Loucy (cell line): ENCODE results near the gene PPARA.

Source experiments
- CTCF ChIP-seq: fragments of 200-600 bp; sonication (generic); conservative IDR thresholded peaks from 2 replicates; pipeline ENCODE4 v1.5.1; 2014; ENCODE audit warnings: mild to moderate bottlenecking, antibody characterized with exemption, low read length
- EZH2phosphoT487 ChIP-seq: fragments of 200-600 bp; IDR thresholded peaks from 2 replicates; pipeline ENCODE4 v1.6.1; 2018; ENCODE audit warnings: antibody characterized with exemption, mild to moderate bottlenecking, moderate library complexity, borderline replicate concordance

GRCh38 chr22:46242076-46242475 is 91.8 kb downstream of the PPARA start:
- TF ChIP-seq CTCF (no peak), EZH2phosphoT487 (no peak)
